AG08396 (cell line): ENCODE results near the gene ARHGAP40.

Source experiments
- DNase-seq: peaks from one replicate; pipeline ENCODE4 v3.0.0; 2012; ENCODE audit warnings: low spot score, mixed read lengths

The ARHGAP40 gene

DNA sequence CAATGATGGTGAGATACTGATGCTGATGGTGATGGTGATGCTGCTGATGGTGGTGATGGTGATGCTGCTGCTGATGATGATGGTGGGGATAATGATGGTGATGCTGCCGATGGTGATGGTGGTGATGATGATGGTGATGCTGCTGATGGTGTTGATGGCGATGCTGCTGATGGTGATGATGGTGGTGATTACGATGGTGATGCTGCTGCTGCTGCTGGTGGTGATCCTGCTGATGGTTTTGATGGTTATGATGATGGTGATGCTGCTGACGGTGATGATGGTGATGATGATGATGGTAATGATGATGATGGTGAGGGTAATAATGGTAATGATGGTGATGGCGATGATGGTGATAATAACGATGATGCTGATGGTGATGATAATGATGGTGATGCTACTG, 50.0 kb downstream of the ARHGAP40 start:
- no peak for DNase-seq

DNA sequence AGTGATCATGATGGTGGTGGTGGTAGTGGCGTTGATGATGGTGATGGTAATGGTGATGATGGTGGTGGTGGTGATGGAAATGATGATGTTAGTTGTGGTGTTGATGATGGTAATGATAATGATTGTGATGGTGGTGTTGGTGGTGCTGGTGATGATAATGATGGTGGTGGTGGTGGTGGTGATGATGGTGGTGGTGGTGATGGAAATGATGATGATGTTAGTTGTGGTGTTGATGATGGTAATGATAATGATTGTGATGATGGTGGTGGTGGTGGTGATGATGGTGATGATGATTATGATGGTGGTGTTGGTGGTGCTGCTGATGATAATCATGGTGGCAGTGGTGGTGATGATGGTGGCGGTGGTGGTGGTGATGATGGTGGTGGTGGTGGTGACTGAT, 51.4 kb downstream of the ARHGAP40 start:
- DNase-seq: no peak

DNA sequence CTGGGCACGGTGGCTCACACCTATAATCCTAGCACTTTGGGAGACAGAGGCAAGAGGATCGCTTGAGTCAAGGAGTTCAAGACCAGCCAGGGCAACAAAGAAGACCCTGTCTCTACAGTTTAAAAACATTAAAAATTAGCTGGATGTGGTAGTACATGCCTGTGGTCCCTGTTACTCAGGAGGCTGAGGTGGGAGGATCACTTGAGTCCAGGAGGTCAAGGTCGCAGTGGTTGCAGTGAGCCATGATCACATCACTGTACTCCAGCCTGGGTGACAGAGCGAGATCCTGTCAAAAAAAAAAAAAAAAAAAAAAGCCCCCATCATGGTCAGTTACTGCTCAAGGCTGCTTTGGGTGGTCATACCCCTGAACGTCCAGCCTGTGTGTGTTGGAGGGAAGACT, 55.8 kb downstream of the ARHGAP40 start:
- no peak for DNase-seq

DNA sequence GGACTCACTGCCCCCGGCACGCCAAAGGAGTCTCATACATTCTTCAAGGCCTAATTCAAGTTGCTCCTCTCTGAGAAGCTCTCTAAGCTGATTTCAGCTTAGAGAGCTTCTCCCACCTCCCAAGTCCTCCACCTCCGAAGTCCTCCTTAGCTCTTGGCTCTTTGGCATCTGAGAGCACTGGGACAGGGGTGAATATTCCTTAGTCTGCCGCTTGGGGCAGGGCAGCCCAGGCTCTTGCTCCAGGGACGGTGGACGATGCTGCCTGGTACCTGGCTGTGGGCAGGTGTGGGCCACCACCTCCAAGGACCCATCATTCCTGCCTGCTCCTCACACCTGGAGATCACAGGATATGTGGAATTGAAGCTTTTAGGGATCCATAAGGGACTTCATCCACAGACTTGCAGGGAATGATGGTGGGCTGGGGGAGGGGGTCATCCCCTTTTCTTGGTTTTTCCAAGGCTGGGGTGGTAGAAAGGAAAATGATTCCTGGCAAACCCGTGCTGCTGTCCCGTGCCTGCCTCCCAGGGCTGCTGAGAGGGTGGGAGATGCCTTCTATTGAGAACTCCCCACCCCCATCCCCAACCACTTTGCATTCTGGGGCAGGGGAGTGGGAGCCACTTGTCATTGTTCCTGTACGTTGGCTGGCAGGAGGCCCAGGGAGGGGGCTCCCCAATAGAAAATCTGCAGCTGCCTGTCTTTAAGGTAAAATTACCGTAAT, 57.4 kb downstream of the ARHGAP40 start:
- DNase-seq: peak; percentile 45

DNA sequence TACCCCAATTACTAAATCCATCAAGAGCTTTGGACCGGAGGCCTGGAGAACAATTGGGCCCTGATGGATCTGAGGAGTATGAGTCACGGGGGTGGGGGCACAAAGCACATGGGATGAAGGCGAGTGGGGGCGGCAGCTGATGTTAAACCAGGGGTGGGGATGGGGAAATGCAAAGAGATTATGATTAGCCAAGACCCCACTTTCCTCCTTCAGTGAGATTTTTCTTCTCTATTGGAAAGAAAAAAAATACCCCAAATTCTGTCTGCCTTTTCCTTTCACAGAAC, 57.9 kb downstream of the ARHGAP40 start:
- no peak for DNase-seq

DNA sequence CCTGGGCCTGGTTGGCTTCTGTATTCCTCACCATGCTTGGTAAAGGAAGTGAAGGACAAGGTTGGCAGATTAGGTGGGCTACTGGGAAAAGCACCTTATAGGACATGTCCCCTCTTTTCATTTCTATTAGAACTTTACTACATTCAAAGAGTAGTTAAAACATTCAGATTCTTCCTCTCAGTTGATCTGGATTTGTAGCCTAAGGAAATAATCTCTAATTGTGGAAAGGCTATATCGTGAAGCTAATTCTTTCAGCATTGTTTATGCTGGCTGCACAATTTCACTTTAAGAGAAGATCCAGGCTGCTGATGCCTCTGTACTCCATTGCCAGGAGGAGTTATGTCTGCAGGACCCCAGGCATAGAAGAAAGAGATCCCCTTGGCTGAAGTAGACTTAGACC, 58.8 kb downstream of the ARHGAP40 start:
- no peak for DNase-seq

DNA sequence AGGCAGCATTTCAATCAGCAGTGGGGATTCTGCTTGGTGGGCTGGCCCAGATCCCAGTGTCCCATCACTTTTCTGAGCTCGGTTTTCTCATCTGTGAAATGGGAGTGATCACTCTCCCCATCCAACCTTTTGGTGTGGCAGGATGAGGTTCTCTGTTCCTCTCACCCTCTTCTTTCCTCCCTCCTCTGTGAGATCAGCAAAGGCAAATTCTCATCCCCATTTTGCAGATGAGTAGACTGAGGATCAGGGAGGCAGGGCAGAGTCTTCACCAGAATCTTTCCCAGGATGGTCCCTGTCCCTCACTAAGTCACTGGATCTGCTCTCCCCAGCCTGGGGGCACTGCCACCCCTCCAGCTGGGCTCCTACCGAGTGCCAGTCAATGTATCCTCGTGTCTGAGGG, 62.1 kb downstream of the ARHGAP40 start:
- no peak for DNase-seq

DNA sequence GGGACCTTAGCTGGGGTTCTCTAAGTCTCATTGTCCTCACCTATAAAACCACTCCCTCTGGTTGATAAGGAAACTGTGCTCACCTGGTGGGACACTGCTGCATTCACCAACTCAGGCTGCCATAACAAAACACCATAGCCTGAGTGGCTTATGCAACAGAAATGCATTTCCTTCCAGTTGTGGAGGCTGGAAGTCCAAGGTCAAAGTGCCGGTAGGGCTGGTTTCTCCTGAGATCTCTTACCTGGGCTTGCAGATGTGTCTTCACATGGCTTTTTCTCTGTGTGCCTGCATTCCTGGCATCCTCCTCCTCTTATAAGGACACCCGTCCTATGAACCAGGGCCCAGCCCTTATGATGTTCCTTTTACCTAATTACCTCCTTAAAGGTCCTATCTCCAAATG, 62.7 kb downstream of the ARHGAP40 start:
- no peak for DNase-seq

DNA sequence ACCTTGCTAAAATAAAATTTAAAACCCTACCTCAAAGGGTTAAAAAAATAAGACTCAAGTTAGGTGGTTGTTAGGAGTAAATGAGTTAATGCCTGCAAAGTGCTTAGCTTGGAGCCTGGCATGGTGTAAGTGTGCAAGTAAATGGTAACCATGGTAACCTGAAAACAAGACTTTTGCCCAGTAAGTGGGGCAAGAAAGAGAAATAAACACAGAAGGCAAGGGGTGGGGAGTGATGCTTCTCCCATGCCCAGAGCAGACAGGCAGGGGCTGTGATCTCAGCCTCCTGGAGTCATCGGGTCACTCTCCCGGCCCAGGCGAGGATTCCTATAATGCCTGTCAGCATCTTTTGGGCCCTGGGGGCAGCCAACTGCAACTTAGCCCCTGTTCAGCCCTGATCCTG, 63.5 kb downstream of the ARHGAP40 start:
- DNase-seq: no peak

DNA sequence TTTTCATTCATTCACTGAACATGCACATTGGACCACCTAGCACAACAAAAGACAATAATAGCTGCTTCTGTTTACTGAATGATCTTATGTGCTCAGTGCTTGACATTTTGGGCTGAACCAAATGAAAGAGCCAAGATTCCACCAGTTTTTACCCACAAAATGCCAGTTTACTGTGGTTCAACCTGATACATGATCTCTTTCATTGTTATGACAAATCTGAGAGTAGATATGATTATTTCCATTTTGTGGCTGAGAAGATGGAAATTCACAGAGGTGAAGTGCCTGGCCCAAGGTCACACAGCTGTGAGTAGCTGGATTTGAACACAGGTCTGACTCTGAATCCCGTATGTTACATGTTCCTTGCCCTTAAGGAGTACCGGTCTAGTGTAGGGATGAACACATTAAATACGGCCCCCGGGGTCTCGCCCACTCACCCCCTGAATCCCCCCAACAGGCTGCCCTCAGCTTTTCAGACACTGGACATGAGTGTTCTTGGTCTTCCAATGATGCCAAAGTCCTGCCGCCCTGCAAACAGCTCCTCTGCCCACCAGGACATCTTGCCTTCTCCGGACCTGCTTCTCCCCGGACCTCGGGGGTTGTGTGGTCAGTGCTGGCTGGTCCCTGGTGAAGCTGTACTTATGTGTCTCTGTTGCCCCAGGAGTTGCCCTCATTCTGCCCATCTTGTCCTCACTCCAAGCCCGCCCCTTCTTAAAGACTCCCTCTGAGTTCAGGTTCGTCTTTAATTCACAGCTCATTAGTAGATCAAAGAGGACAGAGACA, 64.1 kb downstream of the ARHGAP40 start:
- no peak for DNase-seq

DNA sequence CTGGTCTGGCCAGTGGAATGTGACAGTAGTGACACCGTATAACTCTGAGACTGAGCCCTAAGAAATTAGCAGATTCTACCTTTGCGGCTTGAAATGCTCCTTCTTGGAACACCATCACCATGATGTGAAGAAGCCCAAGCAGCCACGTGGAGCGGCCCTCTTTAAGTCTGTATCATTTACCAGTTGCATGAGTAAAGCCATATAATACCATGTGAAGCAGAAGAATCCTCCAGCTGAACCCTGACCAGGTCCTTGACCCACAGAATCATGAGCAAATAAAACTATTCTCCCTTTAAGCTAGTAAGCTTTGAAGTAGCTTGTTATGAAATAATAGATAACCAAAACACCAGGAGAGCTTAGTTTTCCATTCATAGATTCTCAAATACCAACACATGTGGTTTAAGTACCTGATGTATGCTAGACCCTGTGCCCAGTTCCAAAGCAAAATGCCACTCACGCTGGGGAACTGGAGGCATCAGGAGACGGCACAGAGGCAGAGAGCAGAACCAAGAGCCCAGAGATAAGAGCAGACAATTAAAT, 65.9 kb downstream of the ARHGAP40 start:
- DNase-seq: no peak

DNA sequence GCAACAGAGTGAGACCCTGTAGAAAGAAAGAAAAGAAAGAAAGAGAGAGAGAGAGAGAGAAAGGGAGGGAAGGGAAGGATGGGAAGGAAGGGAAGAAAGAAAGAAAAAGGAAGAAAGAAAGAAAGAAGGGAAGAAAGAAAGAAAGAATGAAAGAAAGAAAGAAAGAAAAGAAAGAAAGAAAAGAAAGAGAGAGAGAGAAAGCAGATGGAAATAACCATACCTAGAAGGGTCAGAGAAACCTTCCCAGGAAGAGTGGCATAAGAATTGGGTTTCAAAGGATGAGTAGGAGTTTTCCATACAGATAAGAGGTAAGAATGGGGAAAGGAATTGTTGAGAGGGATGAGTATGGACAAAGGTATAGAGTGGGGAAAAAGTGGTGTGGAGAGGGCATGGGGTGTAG, 68.1 kb downstream of the ARHGAP40 start:
- DNase-seq: no peak

DNA sequence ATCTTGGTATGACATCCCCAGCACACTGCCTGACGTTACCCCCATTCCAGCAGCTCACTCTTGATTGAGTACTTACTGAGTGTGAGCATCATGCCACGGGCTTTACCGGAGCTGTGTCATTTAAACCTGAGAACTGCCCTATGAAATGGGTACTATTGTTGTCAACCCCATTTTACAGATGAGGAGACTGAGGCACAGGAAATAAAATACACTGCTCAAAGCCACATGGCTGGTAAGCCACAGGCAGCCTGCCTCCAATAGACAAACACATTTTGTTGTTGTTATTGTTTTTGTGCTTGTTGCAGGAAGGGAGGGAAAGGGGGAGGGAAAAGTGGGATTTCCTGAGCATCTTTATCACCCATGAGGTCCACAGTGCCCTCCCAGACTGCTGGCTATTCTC, 69.2 kb downstream of the ARHGAP40 start:
- no peak for DNase-seq

DNA sequence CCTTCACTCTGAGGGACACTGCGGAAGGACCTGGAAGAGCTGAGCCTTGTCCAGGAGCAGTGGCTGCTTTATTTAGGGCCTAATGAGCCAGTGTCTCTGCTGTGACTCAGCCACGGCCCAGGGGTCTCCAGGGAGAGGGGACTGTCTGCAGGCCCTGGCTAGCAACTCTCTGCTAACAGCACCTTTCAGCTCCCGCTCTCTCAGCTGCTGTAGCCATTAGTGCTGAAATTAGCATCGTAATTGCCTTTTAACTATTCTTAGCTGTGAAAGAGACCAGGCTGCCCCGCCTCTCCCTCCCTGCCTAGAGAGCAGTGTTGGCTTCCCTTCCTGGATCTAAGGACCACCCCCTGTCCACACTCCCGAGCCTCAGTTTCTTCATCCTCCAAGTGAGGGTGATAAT, 69.6 kb downstream of the ARHGAP40 start:
- no peak for DNase-seq

DNA sequence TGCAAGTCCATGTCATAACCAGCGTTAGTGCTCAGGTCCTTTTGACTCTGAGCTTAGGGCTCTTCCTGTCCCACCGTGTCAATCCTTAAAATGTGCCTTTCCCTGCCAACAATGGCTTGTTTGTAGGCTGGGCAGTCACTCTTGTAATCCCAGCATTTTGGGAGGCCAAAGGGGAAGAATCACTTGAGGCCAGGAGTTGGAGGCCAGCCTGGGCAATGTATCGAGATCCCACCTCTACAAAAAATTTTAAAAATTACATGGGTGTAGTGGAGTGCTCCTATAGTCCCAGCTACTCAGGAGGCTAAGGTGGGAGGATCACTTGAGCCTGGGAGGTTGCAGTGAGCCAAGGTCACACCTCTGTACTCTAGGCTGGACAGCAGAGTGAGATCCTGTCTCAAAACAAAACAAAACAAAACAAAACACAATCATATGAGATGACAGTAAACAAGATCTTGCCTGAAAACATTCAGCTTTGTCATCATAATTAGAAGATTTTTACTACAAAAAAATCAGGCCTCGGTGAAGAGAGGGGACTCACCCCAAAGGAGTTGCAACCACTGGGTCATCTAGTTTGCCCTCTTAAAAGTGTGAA, 70.2 kb downstream of the ARHGAP40 start:
- no peak for DNase-seq

DNA sequence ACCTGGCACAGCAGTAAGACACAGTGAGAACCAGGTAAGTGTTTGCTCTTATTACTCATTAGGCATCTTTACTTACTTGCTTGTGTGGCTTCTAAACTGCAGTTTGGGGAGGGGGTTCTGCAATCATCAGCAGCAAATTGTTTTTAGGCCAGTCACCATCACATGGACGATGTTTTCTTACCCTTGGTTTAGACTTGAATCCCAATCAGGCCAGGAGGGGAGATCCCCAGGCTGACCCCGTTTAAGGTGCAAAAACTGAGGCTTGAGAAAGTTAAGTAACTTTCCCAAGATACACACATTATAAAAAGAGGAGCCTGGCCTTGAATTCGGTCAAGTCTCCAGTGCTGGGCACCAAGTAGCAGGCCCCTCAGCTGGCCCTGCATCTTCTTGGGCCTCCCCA, 70.9 kb downstream of the ARHGAP40 start:
- DNase-seq: no peak

DNA sequence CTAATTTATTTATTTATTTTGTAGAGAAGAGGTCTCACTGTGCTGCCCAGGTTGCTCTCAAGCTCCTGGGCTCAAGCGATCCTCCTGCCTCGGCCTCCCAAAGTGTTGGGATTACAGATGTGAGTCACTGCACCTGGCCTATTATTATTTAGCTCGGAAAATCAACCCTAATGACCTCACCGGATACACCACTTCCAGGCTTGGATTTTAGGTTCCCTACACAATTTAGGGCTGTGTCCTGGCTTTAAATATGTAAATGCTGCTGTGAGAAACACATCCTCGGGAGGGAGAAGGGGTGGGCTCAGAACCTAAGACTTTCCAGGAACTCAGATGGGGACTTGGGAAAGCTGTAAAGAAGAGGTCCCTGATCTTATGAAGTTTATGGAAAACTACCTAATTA, 71.7 kb downstream of the ARHGAP40 start:
- DNase-seq: no peak

DNA sequence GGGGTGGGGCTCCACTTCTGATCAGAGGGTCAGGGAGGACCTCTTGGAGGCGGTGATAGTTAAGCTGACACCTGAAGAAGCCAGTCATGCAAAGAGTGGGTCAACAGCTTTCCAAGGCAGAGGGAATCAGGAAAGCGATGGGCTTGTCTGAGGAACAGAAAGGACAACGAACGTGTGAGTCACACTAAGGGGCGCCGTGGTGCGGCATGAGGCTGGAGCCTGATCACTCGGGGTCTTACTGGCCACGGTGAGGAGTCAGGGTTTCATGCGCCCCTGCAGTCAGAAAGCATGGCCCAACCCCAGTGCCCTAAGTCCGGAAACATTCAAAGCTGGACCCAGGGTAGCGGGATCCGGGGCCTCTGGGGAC, 72.1 kb downstream of the ARHGAP40 start:
- DNase-seq: no peak

DNA sequence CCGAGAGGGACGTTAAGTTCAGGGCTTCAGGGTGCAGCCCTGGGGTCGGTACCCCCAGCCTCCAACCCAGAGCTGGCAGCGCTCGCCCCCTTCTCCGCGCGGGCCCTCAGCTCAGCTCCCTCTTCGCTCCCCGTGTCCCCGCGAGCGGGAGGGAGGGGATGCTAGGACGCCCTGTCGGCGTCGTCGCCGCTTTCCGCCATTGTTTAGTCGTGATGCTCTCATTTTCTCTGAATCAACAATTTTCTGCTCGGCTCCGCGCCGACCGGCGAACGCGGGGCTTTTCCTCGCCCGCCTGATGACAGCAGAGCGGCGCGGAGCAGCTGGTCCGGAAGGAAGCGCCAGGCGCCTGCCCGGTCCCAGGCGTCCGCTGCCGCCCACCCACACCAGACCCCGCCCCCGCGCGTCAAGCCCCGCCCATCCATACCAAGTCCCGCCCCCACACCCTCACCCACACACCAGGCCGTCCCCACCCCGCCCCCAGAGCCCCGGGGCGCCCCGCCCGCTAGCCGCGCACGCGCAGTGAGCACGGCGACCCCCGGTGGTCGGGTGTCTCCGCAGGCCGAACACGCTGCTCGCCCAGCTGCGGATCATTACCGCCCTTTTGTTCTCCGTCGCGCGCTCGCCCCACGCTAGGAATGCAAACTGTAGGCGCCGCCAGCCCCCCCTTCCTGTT, 72.6 kb downstream of the ARHGAP40 start:
- DNase-seq: peak; percentile 87

DNA sequence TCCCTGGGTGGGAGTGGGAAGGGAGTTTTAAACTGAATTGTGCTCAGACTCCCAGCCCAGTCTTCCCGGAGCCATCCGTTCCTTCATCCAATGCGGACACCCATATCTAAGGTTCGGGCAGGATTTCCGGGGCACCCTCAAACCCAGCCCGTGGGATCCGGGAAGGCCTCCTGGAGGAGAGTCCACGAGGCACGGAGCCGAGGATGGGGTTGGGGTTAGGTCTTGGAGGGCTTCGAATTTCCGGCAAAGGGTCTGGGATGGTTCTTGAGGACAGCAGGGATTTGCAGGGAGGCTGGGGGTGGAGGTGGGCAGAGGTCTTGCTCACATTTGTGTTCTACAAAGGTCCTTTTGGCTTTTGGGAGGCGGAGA, 73.1 kb downstream of the ARHGAP40 start:
- DNase-seq: no peak

DNA sequence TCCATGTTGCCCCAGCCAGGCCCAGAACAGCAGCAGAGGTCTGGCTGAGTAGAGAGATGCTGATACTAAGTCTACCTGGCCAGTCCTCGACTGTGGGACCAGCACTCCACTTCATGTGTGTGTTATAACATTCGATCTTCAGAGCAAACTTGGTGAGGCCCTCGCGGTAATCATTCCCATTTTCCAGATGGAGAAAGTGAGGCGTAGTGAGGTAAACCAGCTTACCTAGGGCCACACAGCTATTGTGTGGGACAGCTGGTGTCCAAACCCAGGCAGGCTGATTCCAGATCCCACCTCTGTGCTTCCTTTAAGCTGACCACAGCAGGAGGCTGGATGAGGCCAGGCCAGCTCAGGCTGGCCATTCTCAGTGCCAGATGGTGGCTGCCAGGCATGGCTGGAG, 75.0 kb downstream of the ARHGAP40 start:
- no peak for DNase-seq

DNA sequence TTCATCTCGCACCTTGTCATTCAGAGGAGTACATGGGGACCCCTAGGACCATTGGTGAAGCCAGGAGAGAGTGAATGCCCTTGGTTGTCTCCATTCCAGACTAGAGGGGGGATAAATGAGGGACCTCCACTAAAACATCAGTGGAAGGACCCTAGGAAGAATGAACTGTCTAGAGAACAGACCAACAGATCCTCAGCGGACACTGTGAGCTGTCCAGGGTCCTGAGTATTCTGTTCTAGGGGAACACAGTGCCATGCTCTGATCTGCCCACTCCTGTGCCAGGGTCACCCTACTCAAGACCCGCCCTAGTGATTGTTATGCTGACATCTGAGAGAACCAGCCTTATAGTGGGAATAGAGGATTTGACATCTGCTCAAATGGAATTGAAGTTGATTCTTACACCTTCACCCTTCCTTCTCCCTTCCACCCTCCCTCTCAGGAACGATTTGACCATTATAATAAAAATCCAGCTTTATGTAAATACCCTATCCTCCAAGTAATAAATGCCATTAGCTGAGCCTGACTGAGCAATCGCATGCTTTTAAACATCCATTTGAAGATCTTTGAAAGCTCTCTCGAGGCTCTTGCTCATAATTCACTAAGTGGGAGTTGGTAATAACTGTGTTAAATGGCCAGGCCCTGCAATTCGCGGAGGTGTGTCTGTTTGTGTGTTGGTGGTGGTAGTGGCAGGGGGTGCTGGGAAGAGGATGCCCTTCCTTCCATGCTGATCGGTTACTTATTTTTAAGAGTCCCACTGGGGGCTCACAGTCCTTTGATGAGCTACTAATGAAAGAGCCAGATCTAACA, 79.1 kb downstream of the ARHGAP40 start:
- DNase-seq: peak; percentile 40
